Measurements from ENCODE around the gene TOE1.
A peak's percentile ranks its signal among the peaks of the same experiment; 100 is the strongest.

Gene TOE1

DNA sequence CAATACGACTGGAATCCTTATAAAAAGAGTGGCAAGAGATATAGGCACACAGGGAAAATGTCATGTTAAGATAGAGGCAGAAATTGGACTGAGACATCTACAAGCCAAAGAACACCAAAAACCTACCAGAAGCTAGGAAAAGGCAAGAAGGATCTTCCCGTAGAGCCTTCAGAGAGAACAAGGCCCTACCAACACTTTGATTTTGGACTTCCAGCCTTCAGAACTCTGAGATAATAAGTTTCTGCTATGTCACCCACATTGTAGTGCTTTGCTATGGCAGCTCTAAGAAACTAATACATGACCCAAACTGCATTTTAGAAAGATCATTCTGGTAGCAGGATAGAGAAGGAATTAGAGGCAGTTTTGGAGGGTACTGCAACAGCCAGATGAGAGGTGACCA lies 24.3 kb downstream of the TOE1 start:
- no peak for TF ChIP-seq EZH2phosphoT487 (IDR thresholded peaks at IDR 0.05; ENCODE audit: low read depth)
- TF ChIP-seq, protein P1, sequence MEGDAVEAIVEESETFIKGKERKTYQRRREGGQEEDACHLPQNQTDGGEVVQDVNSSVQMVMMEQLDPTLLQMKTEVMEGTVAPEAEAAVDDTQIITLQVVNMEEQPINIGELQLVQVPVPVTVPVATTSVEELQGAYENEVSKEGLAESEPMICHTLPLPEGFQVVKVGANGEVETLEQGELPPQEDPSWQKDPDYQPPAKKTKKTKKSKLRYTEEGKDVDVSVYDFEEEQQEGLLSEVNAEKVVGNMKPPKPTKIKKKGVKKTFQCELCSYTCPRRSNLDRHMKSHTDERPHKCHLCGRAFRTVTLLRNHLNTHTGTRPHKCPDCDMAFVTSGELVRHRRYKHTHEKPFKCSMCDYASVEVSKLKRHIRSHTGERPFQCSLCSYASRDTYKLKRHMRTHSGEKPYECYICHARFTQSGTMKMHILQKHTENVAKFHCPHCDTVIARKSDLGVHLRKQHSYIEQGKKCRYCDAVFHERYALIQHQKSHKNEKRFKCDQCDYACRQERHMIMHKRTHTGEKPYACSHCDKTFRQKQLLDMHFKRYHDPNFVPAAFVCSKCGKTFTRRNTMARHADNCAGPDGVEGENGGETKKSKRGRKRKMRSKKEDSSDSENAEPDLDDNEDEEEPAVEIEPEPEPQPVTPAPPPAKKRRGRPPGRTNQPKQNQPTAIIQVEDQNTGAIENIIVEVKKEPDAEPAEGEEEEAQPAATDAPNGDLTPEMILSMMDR (IDR thresholded peaks at IDR 0.05; ENCODE audit: low read depth, low read length), result no peak
- Histone ChIP-seq H3K27me3 (ENCODE audit: low read depth, low read length) (no peaks in the 10 kb centered on the region), H2AFZ (ENCODE audit: low read depth, low read length) (no peak overlapping the region), H3K9me3 (ENCODE audit: insufficient read depth, low read length) (no peaks in the 10 kb centered on the region), H3K4me3 (ENCODE audit: low read length) (no peak overlapping the region), H3K79me2 (ENCODE audit: low read length) (no peaks in the 10 kb centered on the region), H3K27ac (ENCODE audit: low read length) (no peak overlapping the region), H4K20me1 (ENCODE audit: insufficient read depth, low read length) (no peaks in the 10 kb centered on the region), H3K4me2 (ENCODE audit: low read length) (peak overlapping the region; percentile 81; the same call in 1 of the 2 replicates), H3K9ac (ENCODE audit: low read length) (no peak overlapping the region), H3K36me3 (replicated peaks; ENCODE audit: low read depth, low read length) (no peaks in the 10 kb centered on the region), H3K4me1 (ENCODE audit: low read length) (peaks cover 23% of the 10 kb centered on the region)

DNA sequence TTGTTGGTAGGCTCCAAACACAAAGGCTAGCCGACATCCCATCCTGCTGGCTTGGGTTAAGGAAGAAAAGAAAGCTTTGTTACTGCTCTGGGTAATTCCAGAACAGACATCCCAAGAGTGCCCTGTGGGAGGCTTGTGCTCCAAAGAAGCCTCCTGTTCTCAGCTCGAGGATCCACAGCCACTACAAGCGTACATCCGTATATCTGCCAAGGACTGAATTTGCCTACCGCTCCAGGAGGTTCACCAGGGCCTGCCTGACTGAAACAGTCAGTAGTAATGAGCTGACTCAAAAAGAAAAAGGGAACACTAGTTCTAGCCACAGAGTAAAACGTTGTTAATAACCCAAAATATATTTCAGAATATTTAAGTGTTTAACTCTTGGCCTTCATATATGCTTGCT lies 25.1 kb downstream of the TOE1 start:
- peak overlapping the region; percentile 62 for H3K4me3 ChIP-seq (ENCODE audit: low read length)
- no peaks in the 10 kb centered on the region for H3K36me3 ChIP-seq (replicated peaks; ENCODE audit: low read depth, low read length)
- no peaks in the 10 kb centered on the region for H3K79me2 ChIP-seq (ENCODE audit: low read length)
- H3K4me2 ChIP-seq (ENCODE audit: low read length), result peak overlapping the region; percentile 81
- H3K4me1 ChIP-seq (ENCODE audit: low read length), result peaks cover 21% of the 10 kb centered on the region
- no peak overlapping the region for H3K9ac ChIP-seq (ENCODE audit: low read length)
- H3K27me3 ChIP-seq (ENCODE audit: low read depth, low read length), result no peaks in the 10 kb centered on the region
- H3K27ac ChIP-seq (ENCODE audit: low read length), result no peak overlapping the region
- no peak overlapping the region for H2AFZ ChIP-seq (ENCODE audit: low read depth, low read length)
- H4K20me1 ChIP-seq (ENCODE audit: insufficient read depth, low read length), result no peaks in the 10 kb centered on the region
- no peak for TF ChIP-seq EZH2phosphoT487 (IDR thresholded peaks at IDR 0.05; ENCODE audit: low read depth)
- TF ChIP-seq, protein P1 (IDR thresholded peaks at IDR 0.05; ENCODE audit: low read depth, low read length), result no peak
- no peaks in the 10 kb centered on the region for H3K9me3 ChIP-seq (ENCODE audit: insufficient read depth, low read length)

DNA sequence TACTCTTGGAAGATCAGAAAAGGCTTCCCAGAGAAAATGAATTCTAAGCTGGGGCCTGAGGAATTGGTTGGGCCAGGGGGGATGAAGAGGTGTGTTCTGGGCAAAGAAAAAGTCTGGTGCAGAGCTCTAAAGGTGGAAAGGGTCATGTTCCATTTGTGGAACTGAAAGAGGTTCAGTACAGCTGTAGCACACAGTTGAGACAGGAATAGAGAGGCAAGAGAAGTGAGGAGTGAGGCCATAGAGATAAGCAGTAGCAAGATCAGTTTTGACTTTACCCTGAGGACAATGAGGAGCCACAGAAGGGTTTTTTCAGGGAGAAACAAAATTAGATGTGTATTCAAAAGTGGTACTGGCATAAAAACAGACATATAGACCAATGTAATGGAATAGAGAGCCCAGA lies 30.6 kb downstream of the TOE1 start:
- Histone ChIP-seq H3K36me3 (replicated peaks; ENCODE audit: low read depth, low read length) (no peaks in the 10 kb centered on the region), H3K9ac (ENCODE audit: low read length) (no peak overlapping the region), H4K20me1 (ENCODE audit: insufficient read depth, low read length) (no peaks in the 10 kb centered on the region), H3K27me3 (ENCODE audit: low read depth, low read length) (no peaks in the 10 kb centered on the region), H3K4me2 (ENCODE audit: low read length) (peak overlapping the region; percentile 47), H3K4me1 (ENCODE audit: low read length) (peaks cover 13% of the 10 kb centered on the region), H2AFZ (ENCODE audit: low read depth, low read length) (no peak overlapping the region), H3K79me2 (ENCODE audit: low read length) (no peaks in the 10 kb centered on the region), H3K27ac (ENCODE audit: low read length) (peak overlapping the region; percentile 15; the same call in 1 of the 2 replicates), H3K4me3 (ENCODE audit: low read length) (peak overlapping the region; percentile 6; the same call in 1 of the 2 replicates), H3K9me3 (ENCODE audit: insufficient read depth, low read length) (no peaks in the 10 kb centered on the region)
- no peak for TF ChIP-seq EZH2phosphoT487 (IDR thresholded peaks at IDR 0.05; ENCODE audit: low read depth)
- TF ChIP-seq, protein P1 (IDR thresholded peaks at IDR 0.05; ENCODE audit: low read depth, low read length), result no peak

DNA sequence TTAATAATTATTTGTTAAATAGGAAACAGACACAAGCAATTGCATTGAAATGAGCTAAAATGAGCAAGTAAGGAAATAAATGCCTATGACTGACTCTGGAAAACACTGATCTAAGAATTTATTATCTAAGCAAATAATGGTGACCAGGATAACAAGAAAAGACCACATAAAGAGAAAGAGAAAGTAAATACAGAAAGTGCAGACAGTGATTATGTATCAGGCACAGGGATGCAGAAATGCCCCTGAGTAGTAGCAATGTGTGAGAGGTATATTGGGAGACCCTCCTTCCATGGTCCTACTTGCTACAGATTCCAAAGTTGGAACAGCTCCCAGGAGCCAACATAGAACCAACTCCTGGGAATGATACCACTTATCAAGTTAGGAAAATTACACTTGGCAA lies 33.6 kb downstream of the TOE1 start:
- Histone ChIP-seq H3K9ac (ENCODE audit: low read length) (no peak overlapping the region), H3K4me2 (ENCODE audit: low read length) (no peak overlapping the region), H2AFZ (ENCODE audit: low read depth, low read length) (no peak overlapping the region), H3K27me3 (ENCODE audit: low read depth, low read length) (no peaks in the 10 kb centered on the region), H3K36me3 (replicated peaks; ENCODE audit: low read depth, low read length) (no peaks in the 10 kb centered on the region), H3K4me1 (ENCODE audit: low read length) (peaks cover 13% of the 10 kb centered on the region), H3K9me3 (ENCODE audit: insufficient read depth, low read length) (no peaks in the 10 kb centered on the region), H4K20me1 (ENCODE audit: insufficient read depth, low read length) (no peaks in the 10 kb centered on the region), H3K4me3 (ENCODE audit: low read length) (no peak overlapping the region), H3K27ac (ENCODE audit: low read length) (no peak overlapping the region), H3K79me2 (ENCODE audit: low read length) (no peaks in the 10 kb centered on the region)
- no peak for TF ChIP-seq EZH2phosphoT487 (IDR thresholded peaks at IDR 0.05; ENCODE audit: low read depth)
- TF ChIP-seq, protein P1 (IDR thresholded peaks at IDR 0.05; ENCODE audit: low read depth, low read length), result no peak

All from OCI-LY3 (cell line).